Hepatic stellate cell (primary cell): Measurements from ENCODE around the gene SLC35G6.
"Not testable (repeated sequence)": the region's sequence is repeated elsewhere in the genome, so short reads cannot be mapped to it uniquely, and the experiment has no call there.

Experiments
- DNase-seq: peaks from one replicate; pipeline ENCODE4 v3.0.0; 2011; ENCODE audit warnings: low spot score

The SLC35G6 gene

DNA sequence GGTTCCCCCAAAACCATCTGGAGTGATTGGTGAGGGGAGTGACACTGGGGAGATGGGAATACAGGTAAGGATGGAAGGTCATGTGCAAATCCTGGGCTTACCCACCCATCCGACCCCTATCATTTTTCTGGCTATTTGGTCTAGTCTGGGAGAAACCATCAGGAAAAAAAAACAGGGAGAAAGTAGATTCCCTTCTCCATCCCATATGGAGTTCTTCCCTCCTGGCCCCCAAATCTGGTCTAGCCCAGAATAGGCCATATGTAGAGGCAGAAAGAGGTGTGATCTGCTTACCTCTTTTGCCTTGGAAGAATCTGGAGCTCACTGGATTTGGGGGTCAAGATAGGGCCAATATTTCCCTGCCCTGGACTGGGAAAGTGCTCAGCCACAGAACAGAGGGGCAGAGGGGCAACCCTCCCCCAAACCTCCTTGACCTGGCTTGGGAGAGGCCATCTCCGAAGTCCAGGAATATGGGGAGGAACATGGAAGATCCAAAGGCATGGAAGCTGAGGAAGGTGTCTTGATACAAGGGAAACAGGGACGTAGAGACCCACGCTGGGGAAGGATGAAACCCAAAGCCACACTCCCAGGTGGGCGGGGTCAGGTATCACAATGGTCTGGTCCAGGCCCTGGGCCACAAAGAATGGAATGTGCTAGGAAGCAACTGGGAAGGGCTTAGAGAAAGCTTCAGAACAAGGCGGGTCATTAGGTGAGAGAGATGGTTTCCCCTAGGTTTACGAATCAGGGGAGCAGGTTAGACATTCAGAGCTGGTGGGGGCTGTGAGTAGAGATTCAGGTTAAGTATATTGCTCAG, 20.2 kb upstream of the SLC35G6 start:
- DNase-seq = no peak

DNA sequence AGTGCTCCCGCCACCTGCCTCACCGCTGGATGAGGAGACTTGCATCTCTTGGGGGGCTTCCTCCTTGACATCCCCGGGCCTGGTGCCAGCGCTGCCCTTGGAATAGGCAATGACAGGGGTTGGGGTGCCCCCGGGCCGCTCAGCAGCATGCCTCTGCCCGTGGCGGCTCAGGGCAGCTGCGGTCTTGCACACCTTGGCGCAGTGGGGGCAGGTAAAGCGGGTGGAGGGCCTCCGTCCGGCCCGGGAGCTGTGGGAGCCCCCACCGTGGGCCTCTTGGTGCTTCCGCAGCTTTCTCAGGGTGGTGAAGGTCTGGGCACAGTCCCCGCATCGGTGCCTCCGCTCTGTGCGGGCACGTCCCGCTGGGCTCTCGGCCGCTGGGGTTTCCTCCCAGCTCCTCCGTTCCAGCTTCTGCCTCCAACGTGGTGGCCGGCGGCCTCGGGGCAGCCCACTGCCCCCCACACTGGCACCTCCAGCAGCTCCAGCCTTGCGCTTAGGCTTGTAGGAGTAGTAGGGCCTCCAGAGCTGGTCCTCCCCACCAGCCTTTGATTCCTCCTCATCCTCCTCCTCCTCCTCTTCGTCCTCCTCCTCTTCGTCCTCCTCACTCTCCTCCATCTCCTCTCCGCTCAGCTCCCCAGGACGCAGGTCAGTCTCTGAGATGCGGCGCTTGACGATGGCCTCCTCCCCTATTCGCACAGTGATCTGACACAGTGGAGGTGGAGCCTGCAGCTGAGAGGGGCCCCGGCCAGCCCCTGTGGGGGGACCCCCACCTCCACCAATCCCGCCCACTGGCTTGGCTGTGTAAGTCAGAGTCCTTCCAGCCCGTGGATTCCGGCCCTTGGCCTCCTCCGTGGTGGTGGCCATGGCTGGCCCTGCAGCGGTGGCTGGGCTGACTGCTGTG, 18.5 kb upstream of the SLC35G6 start:
- no peak for DNase-seq

DNA sequence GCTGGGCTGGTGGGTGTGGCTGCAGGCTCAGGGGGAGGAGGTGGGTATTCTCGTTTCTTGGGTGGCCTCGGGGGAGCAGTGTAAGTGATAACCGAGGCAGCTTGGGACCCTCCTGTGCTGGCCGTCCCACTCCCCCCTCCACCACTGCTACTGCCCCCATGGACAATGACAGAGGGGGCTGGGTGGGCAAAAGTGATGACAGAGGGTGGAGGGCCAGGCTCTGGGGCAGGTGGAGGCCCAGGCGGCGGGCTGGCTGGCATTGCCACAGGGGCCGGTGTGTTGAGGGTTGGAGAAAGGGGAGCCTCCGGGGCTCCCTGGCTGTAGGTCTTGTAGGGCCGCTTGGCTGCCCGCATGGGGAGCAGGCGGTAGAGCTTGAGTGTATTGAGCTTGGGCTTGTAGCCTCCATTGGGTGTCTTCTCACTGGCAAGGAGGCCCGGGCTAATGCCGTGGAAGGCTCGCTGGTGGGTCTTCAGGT, 17.8 kb upstream of the SLC35G6 start:
- no peak for DNase-seq

DNA sequence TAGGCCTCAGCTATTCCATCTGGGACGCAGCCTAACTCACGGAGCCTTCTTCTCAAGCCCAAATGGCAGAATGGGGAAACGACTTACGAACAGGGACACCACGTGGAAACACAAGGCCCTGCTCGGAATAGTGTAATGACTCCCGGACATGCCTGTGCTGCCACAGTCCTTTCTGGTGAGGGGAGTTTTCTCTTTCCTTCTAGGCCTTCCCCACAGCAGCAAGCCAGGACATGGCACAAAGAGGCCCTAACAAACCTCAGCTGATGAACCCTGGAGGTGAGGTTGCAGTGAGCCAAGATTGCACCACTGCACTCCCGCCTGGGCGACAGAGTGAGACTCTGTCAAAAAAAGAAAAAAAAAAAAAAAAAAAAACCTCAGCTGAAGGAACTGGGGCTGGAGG, 17.2 kb upstream of the SLC35G6 start:
- DNase-seq = no peak

DNA sequence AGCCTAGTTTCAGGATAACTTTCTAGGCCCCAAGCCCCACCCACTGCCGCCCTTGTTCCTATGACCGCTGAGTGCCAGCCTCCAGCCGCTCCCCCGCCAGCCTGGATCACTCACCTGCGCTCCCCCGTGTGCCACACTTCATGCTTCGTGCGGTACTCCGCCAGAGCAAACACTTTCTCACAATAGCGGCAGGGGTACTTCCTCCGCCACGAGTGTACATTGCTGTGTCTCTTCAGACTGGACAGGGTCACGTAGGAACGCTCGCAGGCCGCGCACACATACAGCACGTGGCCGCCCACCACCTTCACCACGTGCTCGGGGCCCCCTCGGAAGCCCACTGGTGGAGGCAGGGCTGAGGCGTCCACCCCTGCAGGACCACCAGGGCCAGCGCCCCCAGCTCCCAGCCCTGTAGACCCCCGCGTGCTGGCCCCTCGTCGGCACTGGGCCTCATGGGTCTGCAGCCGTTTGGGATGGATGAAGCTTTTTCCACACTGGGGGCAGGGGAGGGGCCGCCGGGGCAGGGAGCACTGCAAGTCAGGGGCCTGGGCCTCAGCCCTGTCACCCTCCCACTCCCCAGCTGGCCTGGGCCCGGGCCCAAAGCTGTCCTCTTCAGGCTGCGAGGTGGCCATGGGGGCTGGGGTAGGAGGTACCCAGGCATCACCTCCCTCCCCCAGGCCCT, 15.5 kb upstream of the SLC35G6 start:
- DNase-seq = no peak

DNA sequence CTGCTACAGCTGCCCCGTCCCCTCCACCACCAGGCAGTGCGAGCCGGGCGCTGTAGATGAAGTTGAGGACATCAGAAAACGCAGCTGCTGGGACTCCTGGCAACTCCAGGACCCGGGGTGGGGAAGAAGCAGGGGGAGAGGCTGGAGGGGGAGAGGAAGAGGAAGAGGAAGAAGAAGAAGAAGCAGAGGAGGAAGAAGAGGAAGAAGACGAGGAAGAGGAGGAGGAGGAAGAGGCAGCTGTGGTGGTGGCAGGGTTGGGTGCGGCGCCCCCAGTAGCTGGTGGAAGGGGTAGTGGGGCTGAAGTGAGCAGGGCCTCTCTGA, 15.0 kb upstream of the SLC35G6 start:
- no peak for DNase-seq

DNA sequence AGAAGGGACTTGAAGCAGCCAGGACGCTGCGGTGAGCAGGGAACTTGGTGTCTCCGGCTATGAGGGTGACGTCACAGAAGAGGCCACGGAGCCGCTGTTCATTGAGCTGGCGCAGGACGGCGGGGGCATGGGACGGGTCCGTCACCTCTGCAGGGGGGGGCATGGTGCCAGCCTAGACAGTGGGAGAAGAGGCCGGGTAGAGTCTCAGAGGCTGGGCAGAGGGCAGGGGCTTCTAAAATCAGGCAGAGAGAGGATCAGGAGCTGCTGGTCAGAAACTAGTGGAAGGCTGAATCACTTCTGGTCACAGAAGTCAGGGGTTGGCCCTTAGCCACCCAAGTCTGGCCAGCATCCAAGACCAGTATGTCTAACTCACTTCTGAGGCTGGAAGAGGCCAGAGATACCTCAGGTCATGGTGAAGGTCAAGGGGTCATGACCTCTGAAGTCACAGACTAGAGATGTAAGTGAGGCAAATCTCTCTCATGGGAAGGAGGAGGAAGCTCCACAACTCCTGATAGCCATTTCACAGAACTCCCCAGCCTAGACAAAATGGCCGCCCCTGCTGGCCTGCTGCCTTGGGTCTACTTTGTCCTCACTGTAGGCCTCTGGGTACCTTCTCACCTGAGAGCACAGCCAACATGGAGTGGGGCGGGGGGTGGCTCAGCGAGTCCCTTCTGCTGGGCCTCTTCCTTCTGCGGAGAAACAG, 14.5 kb upstream of the SLC35G6 start:
- DNase-seq = peak; percentile 72

DNA sequence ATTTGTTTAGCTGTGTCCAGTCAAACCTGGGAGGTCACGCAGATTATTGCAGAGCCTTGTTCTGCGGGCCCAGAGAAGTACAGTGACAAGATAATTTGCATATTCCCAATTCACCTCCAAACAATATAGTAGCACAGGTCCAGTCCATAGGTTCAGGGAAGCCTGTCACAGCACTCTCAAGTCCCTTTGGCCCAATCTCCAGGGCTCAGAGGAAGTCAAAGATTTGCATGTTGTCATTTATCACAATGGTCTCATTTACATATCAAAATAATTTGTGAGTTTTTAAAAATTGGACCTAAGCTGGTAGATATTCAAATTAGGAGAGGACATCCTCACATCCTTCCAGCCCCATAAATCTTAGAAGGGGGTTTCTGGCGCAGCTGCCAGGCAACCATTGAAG, 13.7 kb upstream of the SLC35G6 start:
- no peak for DNase-seq

DNA sequence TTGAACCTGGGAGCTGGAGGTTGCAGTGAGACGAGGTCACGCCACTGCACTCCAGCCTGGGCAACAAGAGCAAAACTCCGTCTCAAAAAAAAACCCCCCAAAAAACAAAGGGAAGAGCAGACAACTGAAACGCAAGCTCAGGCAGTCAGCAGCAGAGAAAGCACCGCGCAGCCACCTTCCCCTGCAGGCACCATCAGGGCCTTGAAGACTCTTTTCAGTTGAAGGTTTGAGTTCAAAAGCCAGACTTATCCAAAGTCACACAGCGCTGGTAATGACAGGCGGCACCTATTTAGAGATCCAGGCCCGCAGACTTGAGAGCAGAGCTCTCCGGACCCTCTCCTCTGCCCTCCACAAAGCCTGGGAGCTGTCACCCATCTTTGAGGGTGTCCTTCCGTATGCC, 13.0 kb upstream of the SLC35G6 start:
- DNase-seq = no peak

DNA sequence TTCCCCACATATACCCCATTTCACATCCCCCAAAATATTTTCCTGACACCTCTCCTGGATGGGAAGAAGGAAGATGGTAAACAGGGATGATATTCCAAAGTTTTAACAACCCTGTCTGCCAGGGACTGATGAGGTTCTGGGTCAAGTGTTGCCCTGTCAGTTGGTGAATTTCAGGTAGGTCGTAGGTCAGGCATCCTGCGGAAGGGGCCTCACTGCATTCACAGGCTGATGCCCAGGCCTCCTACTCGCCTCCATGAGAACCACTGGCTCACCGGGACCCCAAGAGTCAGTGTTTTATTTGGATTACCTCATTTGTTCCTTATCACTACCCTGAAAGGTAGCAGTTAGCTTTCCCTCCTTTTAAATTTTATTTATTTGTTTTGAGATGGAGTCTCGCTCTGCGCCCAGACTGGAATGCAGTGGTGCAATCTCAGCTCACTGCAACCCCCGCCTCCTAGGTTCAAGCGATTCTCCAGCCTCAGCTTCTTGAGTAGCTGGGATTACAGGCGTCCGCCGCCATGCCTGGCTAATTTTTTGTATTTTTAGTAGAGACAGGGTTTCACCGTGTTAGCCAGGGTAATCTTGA, 12.3 kb upstream of the SLC35G6 start:
- DNase-seq = no peak

DNA sequence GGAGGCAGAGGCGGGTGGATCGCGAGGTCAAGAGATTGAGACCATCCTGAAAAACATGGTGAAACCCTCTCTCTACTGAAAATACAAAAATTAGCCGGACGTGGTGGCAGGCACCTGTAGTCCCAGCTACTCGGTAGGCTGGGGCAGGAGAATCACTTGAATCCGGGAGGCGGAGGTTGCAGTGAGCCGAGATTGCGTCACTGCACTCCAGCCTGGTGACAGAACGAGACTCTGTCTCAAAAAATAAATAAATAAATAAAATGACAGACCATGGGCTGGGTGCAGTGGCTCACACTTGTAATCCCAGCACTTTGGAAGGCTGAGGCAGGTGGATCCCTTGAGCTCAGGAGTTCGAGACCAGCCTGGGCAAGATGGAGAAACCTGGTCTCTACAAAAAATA, 11.4 kb upstream of the SLC35G6 start:
- DNase-seq = not testable (repeated sequence)

DNA sequence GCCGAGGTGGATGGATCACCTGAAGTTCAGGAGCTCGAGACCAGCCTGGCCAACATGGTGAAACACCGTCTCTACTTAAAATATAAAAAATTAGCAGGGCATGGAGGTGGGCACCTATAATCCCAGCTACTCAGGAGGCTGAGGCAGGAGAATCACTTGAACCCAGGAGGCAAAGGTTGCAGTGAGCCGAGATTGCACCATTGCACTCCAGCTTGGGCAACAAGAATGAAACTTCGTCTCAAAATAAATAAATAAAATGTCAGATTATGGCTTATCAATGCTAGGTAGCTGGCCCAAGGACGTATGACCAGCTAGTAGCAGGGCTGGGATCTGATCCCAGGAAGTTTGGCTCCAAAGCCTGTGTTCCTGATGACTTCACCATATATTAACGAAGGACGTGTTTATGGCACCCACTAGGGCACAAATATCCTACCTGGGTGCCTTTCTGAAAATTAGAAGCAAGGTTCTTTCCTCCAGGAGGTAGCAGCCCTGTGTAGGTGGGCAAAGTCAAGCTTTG, 10.7 kb upstream of the SLC35G6 start:
- not testable (repeated sequence) for DNase-seq

DNA sequence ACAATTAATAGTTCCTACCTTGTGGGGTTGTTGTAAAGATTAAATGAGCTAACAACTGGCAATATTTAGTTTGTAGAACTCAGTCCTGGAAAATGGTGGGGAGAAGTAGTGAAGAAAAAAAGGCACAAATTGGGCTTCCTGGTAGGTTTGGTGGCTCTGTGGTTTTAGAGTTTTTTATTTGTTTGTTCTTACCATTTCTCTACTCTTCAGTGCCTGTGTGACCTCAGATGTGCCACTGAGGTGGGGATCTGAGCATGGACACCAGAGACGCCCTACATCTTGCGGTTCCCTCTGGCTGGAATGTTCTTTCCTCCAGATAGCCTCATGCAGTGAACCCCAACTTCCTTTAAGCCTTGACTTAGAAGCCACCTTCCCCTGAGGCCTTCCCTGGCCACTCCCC, 9.5 kb upstream of the SLC35G6 start:
- no peak for DNase-seq

DNA sequence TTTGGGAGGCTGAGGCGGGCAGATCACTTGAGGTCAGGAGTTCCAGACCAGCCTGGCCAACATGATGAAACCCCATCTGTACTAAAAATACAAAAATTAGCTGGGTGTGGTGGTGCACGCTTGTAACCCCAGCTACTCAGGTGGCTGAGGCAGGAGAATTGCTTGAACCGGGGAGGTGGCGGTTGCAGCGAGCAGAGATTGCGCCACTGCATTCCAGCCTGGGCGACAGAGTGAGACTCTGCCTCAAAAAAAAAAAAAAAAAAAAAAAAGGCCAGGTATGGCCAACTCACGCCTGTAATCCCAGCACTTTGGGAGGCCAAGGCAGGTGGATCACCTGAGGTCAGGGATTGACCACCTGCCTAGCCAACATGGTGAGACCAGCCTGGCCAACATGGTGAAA, 6.5 kb upstream of the SLC35G6 start:
- not testable (repeated sequence) for DNase-seq

DNA sequence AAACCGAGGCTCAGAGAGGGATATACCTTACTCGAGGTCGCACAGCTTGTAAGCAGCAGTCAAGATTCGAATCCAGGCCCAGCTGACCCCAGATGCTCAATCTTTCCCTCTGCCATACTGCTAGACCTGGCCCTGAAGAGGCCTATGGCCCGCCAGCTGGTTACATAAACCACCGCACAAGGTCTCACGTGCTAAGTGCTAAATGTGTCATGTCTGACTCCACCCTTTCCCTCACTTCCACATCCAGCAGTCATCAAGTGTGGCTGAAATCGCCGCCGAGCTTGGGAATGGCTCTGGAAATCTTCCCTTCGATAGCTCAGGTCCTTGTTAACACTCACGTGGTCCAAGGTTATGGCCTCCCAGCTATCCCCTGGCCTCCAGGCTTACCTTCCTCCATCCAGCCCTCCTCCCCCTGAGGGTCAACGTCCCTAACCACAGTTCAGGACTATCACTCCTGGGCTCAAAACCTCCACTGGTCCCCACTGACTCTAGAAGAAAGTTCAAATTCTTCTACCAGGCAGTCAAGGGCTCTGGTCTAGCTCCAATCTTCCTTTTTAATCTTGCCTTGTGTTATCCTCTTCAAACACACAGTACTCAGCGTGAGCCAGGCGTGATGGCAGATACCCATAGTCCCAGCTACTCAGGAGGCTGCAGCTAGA, 5.4 kb upstream of the SLC35G6 start:
- peak; percentile 37 for DNase-seq

DNA sequence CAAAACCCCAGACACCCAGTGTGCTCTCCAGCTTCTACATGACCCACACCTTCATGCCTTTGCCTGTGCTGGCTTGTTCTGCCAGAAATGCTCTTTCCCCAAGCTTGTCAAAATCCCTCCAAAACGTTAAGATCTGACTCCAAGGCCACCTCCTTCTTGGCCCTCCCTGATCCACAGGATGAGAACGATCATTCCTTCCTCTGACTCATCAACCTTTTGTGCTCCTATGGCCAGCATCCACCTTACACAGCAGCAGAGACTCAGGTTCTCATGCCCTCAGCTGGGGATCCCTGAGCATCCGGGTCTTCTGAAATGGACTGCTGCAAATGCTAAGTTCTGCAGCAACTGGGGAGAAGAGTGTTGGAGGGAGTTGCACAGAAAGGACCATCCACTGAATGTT, 4.8 kb upstream of the SLC35G6 start:
- peak; percentile 51 for DNase-seq

DNA sequence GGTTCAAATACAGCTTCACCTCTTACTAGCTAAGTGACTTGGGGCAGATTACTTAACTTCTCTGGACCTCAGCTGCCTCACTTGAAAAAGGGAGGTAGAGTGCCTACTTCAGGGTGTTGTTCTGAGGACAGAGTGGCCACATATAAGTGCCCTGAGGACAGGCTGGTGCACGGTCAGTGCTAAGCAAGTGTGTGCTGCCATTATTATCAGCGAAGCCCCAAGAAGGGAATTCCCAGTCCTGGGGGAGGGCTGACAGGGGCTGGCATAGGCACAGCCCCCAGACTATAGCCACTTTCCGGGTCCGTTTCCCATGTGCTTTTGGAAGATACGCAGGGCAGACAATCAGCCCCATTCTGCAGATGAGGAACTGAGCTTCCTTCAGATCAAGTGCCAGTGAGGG, 4.3 kb upstream of the SLC35G6 start:
- DNase-seq = no peak

DNA sequence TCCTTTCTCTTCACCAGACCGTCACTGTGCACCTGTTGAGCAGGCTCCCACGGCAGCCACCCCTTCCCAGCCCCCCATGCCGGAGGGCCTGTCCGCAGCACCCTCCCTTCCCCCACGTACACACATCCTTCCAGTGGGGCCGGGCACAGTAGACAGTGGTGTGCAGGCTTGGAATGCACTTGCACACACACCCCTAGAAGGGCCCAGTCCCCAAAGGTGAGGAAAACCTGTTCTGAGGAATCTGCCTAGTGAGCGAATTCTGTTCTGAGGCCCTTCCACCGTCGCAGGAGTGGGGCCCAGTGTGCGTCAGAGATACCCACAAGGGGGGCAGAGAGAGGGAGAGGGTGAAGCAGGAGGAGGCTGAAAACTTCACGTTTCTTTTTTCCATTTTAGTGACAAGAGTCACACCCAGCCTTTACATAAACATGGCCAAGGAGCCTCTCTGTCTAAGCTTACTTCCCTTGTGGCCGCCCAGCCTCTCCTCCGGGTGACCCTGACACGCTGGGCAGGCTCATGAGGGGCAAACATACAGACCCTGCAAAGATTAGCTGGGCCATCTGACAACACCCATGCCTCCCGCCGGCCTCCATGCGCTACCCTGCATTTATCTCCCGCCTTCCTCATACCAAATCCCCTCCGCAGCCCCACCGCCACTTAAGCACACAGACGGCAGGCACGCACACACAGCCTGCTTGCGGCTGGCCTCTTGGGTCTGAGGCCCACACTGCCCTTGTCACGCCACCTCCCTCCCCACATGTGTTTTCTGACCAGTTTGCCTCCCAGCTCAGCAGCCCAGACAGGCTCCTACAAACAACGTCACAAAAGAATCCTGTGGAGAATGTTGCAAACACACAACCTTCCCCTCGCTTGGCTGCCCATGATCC, 3.6 kb upstream of the SLC35G6 start:
- peak; percentile 96 for DNase-seq

DNA sequence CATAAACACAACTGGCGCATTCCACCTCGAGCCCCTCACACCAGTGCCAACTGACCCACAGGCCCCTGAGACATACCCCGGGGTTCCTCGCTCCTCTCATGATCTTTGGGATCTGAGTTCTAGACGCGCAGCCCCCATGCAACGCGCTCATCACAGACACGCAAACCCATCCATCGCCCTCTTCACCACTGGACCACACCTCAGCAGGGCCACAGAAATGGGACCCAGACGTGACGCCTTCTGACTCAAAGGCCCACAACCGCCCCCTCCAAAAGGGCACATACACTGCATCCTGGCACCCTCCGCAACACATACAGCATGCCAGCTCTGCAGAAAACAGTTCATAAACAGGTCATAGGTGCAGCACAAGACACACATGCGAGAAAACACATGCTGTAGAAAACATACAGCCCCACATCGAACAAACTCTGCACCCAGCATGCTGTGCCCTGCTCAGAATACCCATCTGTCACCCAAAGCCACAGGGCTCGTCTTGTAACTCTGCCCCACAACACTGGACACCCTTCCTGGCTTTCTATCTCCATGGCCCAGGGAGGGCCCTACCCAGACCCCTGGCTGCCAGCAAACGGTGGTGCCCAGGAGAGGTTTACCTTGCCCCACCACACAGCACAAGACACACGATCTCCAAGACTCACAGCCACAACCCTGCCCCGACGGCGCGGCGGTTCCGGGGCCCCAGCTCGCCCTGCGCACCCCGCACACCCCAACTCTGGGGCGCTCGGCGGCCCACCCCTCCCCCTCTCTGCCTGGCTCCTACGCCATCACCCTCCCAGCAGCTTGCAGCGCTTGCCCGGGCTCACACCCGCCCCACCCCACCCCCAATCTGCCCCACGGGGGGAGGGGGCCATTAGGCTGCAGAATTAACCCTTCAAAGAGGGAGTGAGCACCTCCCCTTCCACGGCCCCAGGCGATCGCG, 2.7 kb upstream of the SLC35G6 start:
- peak; percentile 74 for DNase-seq
